Adrenal gland (tissue), 5 donors: ENCODE results near the gene SASS6.

Experiments
- POLR2A ChIP-seq, 2 donors: fragments of 450-650 bp; IDR thresholded peaks; one replicate each; pipeline ENCODE4 v1.6.1; 2017; ENCODE audit warnings: antibody characterized with exemption in 2 of 2, mild to moderate bottlenecking in 2 of 2, moderate library complexity in 1 of 2
- TF ChIP-seq, protein P1 (sequence below), 6 experiments: fragments of 450-650 bp in 4 of 6; fragments of 200-600 bp in 2 of 6; sonication (generic) in 1 of 6; IDR thresholded peaks; 1 replicate in 5 of 6; 2 replicates in 1 of 6; pipeline versions ENCODE4 v1.5.1 to v1.8.0; 2016 to 2021; ENCODE audit warnings: antibody characterized with exemption in 6 of 6, mild to moderate bottlenecking in 2 of 6, moderate library complexity in 1 of 6
- donor health status: DM: no; HTN: no; CAD: no.

DNA sequence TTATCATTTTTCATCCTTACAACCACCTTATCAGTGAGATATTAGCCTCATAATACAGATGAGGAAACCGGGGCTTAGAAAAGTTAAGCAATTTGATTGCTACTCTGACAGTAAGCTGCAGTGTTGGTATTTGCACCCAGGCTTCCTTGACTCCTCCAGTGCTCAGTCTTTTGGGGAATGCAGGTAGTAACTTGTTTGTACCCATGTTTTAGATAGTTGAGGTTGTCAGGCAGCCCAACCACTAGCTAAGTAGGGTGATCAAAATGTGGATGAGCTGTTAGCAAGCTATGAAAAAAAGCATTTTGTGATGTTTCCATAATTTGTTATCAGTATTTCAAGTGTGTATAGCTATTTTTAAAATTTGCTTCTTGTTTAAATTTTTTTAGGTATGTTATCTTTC is 80.8 kb downstream of the SASS6 start:
- TF ChIP-seq, protein P1, sequence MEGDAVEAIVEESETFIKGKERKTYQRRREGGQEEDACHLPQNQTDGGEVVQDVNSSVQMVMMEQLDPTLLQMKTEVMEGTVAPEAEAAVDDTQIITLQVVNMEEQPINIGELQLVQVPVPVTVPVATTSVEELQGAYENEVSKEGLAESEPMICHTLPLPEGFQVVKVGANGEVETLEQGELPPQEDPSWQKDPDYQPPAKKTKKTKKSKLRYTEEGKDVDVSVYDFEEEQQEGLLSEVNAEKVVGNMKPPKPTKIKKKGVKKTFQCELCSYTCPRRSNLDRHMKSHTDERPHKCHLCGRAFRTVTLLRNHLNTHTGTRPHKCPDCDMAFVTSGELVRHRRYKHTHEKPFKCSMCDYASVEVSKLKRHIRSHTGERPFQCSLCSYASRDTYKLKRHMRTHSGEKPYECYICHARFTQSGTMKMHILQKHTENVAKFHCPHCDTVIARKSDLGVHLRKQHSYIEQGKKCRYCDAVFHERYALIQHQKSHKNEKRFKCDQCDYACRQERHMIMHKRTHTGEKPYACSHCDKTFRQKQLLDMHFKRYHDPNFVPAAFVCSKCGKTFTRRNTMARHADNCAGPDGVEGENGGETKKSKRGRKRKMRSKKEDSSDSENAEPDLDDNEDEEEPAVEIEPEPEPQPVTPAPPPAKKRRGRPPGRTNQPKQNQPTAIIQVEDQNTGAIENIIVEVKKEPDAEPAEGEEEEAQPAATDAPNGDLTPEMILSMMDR (IDR thresholded peaks at IDR 0.05), result no peak
- no peak for TF ChIP-seq POLR2A (IDR thresholded peaks at IDR 0.05)
